HG02678 (cell line): ENCODE results near the gene MYRIP.

Source experiments
- ATAC-seq: cut with Tn5 transposase; IDR thresholded peaks from one replicate; pipeline ENCODE4 v1.9.1; 2021; ENCODE audit warnings: mild to moderate bottlenecking, moderate library complexity; ENCODE audit not compliant: unreplicated experiment

Gene MYRIP

GRCh38 chr3:39900462-39901002 is 91.1 kb downstream of the MYRIP start:
- no peak for ATAC-seq

DNA sequence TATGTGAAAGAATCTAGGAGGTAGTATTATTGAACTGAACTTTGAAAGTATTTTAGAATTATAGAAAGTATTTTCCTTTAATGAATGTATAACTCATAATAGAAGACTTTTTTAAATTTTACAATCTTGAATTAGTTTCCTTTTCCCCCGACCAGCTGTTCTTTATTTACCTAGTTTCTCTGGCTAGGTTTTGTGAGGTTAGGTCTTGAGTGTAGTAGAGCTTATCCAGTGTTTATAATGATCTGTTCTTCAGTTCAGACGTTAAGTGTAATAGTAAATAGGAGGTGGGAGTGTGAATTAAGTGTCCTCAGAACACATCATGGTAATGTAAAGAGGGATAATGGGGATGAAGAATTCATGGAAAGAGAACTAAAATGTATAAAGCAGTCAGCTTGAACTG is 93.8 kb downstream of the MYRIP start:
- no peak for ATAC-seq

GRCh38 chr3:39905788-39906187 is 96.4 kb downstream of the MYRIP start:
- no peak for ATAC-seq

DNA sequence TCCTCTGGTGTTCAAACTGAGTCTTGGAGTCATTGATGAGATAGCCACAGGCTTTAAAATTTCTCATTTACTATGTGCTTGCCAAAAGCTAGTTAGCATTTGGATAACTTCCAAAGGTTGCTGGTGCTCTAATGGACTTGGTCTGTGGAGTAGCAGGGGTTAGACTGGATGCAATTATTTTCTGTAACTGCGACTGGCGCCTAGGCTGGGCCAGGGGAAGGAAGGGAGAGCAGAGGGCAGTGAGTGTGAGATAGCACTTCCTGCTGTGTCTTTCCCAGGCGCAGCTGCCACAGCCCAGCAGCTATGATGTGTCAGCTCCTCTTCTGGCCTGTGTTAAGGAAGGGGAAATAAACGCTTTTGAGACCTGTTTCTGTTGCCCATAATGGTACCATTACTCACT is 98.6 kb downstream of the MYRIP start:
- ATAC-seq = no peak

- no peak for ATAC-seq
Measured at GRCh38 chr3:39910135-39910534, 100.7 kb downstream of the MYRIP start.

- no peak for ATAC-seq
Measured at GRCh38 chr3:39910826-39911464, 101.5 kb downstream of the MYRIP start.

DNA sequence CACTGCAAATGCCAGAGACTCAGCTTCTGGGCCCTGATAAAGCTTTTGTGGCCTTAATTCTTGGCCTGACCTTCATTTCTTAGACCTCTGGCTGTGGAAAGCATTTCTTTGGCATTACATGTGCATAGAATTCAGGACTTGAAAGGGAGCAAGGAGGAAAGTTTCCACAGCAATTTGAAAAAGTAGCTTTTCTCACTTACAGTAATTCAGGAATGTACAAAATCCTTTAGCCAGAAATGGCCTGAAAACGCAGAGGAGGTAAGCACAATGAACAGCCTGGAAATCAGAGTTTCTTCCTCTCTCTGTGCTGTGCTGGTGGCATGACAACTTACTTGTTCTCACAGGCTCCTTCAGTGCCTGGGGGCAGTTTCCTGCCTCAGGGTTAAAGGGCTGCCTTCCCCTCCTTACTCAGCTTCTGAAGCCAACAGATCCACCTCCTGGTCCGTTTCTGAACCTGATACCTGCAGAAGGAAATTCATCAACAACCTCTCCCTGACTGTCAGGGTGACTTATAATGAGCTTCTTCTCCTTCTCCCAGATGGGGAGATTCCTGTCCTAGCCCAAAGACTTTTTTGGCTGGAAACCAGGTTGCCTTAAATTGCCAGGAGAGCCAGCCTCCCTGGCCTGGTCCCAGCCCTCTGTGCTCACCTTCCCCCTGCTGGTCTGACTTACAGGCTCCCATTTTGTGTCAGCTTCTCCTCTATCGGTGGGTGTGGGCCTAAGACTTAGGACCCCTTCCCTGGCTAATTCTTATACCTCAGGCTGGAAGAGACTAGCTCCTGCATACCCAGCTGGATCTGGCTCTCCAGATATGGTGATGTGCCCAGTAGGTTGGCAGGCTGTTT is 102.3 kb downstream of the MYRIP start:
- ATAC-seq = no peak

DNA sequence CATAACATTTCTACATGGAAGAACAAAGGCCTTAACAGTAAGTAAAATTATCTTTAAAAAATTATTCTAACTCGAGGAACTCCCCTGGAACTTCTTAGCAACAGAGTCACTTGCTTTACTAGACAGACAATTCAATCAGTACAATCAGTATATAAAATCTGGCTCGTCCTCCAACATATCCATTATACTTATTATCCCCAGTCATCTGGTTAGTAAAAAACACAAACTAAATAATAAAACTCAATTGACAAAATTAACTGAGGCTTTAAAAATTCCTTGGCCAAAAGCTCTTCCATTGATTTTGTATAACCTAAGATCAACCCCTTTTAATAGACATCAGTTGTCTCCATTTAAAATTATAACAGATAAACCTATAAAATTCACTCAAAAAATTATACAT is 105.6 kb downstream of the MYRIP start:
- ATAC-seq = no peak

DNA sequence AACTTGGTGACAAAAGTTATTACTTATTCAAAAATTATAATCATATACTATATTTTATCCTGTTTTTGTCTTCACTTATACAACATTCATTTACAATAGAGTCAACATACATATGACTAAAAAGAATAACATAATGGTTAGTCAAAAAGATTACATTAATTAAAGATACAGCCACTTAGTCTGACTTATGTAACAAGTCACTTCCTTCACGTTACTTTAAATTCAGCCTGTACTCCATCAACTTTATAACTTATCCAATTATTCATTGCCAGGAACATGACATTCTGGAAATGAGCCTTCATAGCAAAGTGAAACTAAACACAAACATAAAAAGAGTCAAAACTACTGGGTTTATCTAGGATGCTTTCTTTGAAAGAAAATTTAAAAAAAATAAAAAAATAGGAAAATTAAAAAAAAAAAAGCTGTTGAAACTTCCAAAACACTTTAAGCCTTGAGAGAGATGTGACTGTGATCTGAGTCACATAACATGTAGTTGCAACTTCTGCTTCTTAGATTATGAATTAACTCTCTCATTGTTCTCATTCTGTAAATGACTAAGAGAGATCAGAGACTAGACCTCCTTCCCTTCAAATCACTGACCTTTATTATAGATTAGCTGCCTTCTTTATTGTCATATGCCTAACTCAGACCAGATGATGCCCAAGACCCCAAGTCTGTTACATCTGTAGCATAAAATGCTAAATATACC is 107.8 kb downstream of the MYRIP start:
- no peak for ATAC-seq

DNA sequence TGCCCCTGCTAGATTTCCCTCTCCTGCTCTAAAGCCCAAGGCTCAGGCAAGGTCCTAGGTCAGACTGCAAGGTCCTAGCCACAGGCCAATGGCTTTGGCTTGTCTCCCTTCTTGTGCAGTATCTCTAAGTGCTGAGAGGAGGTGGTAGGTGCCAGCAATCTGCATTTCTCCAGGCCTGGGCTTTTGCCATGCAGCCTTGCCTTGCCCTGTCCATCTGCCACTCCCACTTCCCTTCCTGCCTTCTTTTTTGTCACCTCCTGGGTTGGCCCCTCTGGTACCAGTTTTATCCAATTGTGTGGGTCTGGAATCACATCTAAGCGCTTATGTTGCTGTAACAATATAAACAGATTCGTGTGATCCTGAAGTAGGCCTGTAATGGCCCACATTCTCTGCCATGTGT is 109.9 kb downstream of the MYRIP start:
- ATAC-seq = no peak

GRCh38 chr3:39920271-39920670 is 110.9 kb downstream of the MYRIP start:
- no peak for ATAC-seq

DNA sequence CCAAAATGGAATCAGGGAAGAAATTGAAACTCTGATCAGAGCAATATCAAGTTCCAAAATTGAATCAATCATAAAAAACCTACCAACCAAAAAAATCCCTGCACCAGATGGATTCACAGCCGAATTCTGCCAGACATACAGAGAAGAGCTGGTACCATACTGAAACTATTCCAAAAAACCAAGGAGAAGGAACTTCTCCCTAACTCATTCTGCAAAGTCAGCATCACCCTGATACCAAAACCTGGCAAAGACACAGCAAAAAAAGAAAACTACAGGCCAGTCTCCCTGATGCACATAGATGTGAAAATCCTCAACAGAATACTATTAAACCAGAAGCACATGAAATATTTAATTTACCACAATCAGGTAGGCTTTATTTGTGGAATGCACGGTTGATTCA is 118.1 kb downstream of the MYRIP start:
- ATAC-seq = no peak

DNA sequence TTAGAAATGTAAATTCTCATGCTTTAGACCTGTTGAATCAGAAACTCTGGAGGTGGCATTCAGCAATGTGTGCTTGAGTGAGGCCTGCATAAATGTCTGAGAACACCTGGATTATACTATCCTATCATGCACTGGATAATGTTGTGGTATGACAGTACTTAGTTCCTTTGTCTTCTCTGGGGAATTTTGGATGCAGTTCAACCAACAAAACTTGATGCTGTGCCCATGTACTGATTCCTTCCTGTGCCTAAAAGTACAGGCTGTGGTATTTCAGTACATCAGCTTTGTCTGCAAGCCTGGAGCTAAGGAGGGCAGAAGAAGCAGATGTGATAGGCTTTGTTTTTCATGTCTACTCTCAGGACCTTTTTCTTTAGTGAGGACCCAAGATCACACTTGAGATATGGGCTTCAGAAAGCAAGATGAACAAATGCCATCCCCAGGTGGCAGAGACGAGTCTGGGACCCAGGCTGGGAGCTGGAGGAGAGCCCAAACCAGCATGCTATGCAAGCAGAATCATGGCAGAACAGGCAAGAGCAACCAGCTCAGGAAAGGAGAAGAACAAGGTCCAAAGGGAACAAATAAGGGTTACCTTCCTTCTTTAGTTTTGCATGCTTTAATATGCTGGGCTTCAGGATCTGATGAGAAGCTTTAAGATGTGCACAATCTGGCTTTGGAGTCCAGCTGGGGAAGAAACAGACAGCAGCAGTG is 124.7 kb downstream of the MYRIP start:
- ATAC-seq = no peak

DNA sequence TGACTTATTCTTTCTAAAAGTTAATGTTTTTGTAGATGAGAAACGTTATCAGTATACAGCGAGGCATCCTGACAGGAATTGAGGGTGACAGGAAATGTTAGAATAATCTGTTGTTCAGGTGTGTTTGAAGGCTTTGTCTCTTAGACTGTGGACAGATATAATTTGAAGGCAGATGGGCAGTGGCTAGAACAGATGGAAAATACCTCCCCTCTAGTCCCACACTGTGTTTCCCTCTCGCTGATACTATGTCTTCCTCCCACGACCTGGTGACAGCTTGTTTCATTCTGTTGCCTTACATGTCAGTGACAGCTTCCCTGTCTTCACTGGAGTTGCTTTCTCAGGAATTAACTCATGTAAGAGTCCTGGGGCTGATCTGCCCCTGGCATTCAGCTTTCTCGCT is 125.3 kb downstream of the MYRIP start:
- ATAC-seq = no peak

DNA sequence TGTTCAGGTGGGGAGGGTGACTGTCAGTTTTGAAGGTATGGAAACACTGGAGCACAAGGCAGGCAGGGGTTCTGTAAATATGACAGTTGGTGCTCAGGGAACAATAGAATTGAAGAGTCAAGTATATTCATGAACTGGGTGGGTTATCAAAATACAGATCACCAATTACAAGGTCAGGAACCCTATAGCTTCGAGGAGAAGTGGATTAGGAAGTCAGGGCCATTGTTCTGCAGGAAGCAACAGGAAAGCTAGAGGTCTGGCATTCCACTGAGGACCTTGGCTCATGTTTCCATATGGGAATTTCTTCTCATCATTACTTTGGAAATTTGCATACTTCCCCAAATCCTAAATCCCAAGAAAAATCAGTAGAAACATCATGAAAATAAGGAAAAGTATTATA is 125.9 kb downstream of the MYRIP start:
- no peak for ATAC-seq

DNA sequence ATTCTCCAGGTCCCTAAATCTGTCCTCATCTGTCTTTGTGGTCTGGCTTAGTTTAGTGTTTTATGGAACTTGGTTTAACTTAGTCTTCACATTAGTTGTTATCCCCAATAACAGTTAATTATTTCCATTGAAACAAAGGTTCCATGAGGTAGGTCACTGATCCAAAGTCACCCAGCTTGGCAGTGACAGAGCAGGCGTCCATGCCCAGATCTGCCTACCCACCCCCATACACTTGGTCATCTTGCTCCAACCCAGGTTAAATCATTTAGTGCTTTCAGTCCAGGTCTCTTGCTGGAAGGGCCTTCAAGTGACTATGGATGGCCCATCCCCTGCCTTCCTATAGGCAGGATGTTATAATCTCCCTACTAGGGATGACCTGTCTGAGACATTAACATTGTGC is 127.4 kb downstream of the MYRIP start:
- ATAC-seq = no peak

GRCh38 chr3:39937315-39937714 is 127.9 kb downstream of the MYRIP start:
- no peak for ATAC-seq

- no peak for ATAC-seq
Measured at GRCh38 chr3:39937874-39938273, 128.5 kb downstream of the MYRIP start.

- no peak for ATAC-seq
Measured at GRCh38 chr3:39941931-39942330, 132.5 kb downstream of the MYRIP start.

DNA sequence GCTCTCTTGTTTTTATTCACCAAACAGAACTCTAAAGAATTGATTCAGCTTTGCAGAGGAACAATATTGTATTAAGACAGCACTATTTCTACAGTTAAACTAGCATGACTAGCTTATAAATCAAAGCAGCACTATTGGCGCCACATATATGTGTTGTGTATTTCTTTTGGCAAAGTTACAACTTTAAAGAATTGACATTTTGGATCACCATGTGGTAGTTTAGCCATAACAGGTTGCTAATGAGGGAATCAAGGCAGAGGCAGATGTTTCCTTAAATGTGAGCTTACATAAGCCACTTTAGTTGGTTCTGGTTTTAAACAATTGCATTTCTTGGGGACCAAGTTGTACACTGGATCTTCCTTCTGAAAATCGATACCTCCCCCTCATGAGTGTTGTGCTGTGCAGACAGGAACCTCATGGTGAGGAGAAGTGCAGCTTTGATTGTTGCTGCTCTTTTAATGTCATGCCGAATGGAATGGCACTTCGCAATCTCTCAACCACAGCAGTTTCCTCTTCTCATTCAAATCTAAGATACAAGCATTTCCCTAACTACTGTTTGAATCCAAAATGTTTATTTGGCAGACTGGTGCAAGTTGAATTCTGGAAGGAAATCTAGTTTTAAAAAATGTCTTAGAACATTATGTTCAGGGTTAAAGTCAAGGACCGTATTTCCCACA is 151.2 kb downstream of the MYRIP start:
- no peak for ATAC-seq
